ENCODE results near the gene WFDC10A. TPM values are rescaled to one million over a fixed set of nuclear protein-coding genes. Genes with fewer than 3 reads are reported as not detected.
"Not testable (repeated sequence)": the region's sequence is repeated elsewhere in the genome, so short reads cannot be mapped to it uniquely, and the experiment has no call there.

Gene WFDC10A
- total RNA-seq, 1 experiment from 2014 or later = not detected

- DNase-seq (ENCODE audit: low spot score); in situ Hi-C loops (cut with HindIII; ENCODE audit: low sequenced_read_pairs): not testable (repeated sequence)
These were observed 16.3 kb downstream of the WFDC10A start for GRCh38 chr20:45645869-45646268.

GRCh38 chr20:45646875-45647274 is 17.3 kb downstream of the WFDC10A start:
- in situ Hi-C loops (cut with HindIII; ENCODE audit: low sequenced_read_pairs) = no loop called here
- no peak for DNase-seq (ENCODE audit: low spot score)

GRCh38 chr20:45647441-45648050 is 18.0 kb downstream of the WFDC10A start:
- DNase-seq (ENCODE audit: low spot score) = no peak
- in situ Hi-C loops (cut with HindIII; ENCODE audit: low sequenced_read_pairs) = no loop called here

GRCh38 chr20:45649312-45649863 is 19.8 kb downstream of the WFDC10A start:
- in situ Hi-C loops (cut with HindIII; ENCODE audit: low sequenced_read_pairs) = no loop called here
- no peak for DNase-seq (ENCODE audit: low spot score)

GRCh38 chr20:45651726-45652125 is 22.2 kb downstream of the WFDC10A start:
- DNase-seq (ENCODE audit: low spot score); in situ Hi-C loops (cut with HindIII; ENCODE audit: low sequenced_read_pairs): not testable (repeated sequence)

GRCh38 chr20:45657038-45657437 is 27.5 kb downstream of the WFDC10A start:
- DNase-seq (ENCODE audit: low spot score); in situ Hi-C loops (cut with HindIII; ENCODE audit: low sequenced_read_pairs): not testable (repeated sequence)

- in situ Hi-C loops (cut with HindIII; ENCODE audit: low sequenced_read_pairs) = no loop called here
- DNase-seq (ENCODE audit: low spot score) = no peak
These were observed 40.6 kb downstream of the WFDC10A start, which contains the start of gene WFDC11 for GRCh38 chr20:45670139-45670538. TSS of gene WFDC11 (minus strand) at chr20:45670239. CDS start at chr20:45650600, 19,639 bp downstream.

GRCh38 chr20:45672765-45673164 is 43.2 kb downstream of the WFDC10A start:
- in situ Hi-C loops (cut with HindIII; ENCODE audit: low sequenced_read_pairs) = no loop called here
- no peak for DNase-seq (ENCODE audit: low spot score)

GRCh38 chr20:45679650-45680049 is 50.1 kb downstream of the WFDC10A start:
- DNase-seq (ENCODE audit: low spot score) = no peak
- in situ Hi-C loops (cut with HindIII; ENCODE audit: low sequenced_read_pairs) = no loop called here

Other genes starting within 250 kb of the WFDC10A start
- 0.86 and 5.7 TPM in 2 replicates for gene DBNDD2, start 221.4 kb upstream of the WFDC10A start, total RNA-seq (2014; rRNA removed; shearing (Covaris generic))
- gene PIGT, start 213.6 kb upstream of the WFDC10A start, total RNA-seq (2014; rRNA removed; shearing (Covaris generic)) = 25.2 and 31.0 TPM in 2 replicates
- gene WFDC2, start 160.0 kb upstream of the WFDC10A start, total RNA-seq (2014; rRNA removed; shearing (Covaris generic)) = not detected in 2 replicates
- not detected in 2 replicates for gene SPINT3, start 114.1 kb upstream of the WFDC10A start, total RNA-seq (2014; rRNA removed; shearing (Covaris generic))
- not detected in 2 replicates for gene WFDC6, start 90.3 kb upstream of the WFDC10A start, total RNA-seq (2014; rRNA removed; shearing (Covaris generic))
- gene EPPIN, start 82.3 kb upstream of the WFDC10A start, total RNA-seq (2014; rRNA removed; shearing (Covaris generic)) = not detected in 2 replicates
- not detected in 2 replicates for gene WFDC8, start 50.5 kb upstream of the WFDC10A start, total RNA-seq (2014; rRNA removed; shearing (Covaris generic))
- not detected in 2 replicates for gene WFDC9, start 1.5 kb downstream of the WFDC10A start, total RNA-seq (2014; rRNA removed; shearing (Covaris generic))
- gene WFDC11, start 40.5 kb downstream of the WFDC10A start, total RNA-seq (2014; rRNA removed; shearing (Covaris generic)) = not detected in 2 replicates
- not detected in 2 replicates for gene WFDC13, start 72.3 kb downstream of the WFDC10A start, total RNA-seq (2014; rRNA removed; shearing (Covaris generic))
- not detected in 2 replicates for gene WFDC10B, start 75.3 kb downstream of the WFDC10A start, total RNA-seq (2014; rRNA removed; shearing (Covaris generic))
- gene SPINT4, start 92.6 kb downstream of the WFDC10A start, total RNA-seq (2014; rRNA removed; shearing (Covaris generic)) = not detected in 2 replicates
- gene WFDC3, start 162.1 kb downstream of the WFDC10A start, total RNA-seq (2014; rRNA removed; shearing (Covaris generic)) = not detected in 2 replicates
- 40.4 and 43.3 TPM in 2 replicates for gene DNTTIP1, start 162.2 kb downstream of the WFDC10A start, total RNA-seq (2014; rRNA removed; shearing (Covaris generic))
- 75.4 and 83.0 TPM in 2 replicates for gene UBE2C, start 182.9 kb downstream of the WFDC10A start, total RNA-seq (2014; rRNA removed; shearing (Covaris generic))
- 1.3 and 1.8 TPM in 2 replicates for gene TNNC2, start 197.6 kb downstream of the WFDC10A start, total RNA-seq (2014; rRNA removed; shearing (Covaris generic))
- gene SNX21, start 204.1 kb downstream of the WFDC10A start, total RNA-seq (2014; rRNA removed; shearing (Covaris generic)) = 26.5 and 45.6 TPM in 2 replicates
- 32.4 and 43.3 TPM in 2 replicates for gene ACOT8, start 227.7 kb downstream of the WFDC10A start, total RNA-seq (2014; rRNA removed; shearing (Covaris generic))
- gene ZSWIM3, start 227.9 kb downstream of the WFDC10A start, total RNA-seq (2014; rRNA removed; shearing (Covaris generic)) = 2.9 and 4.9 TPM in 2 replicates